ENCODE results near the gene PUS3. TPM values are rescaled to one million over a fixed set of nuclear protein-coding genes. Genes with fewer than 3 reads are reported as not detected.
A peak's percentile ranks its signal among the peaks of the same experiment; 100 is the strongest.

Gene PUS3
- total and polyA plus RNA-seq, 10 donors, result 7.7 to 12.7 (median 11.1) TPM

- DNase-seq, result no peak
- Histone ChIP-seq H3K27me3 (replicated peaks in 1 of 7) (peaks cover 0 to 53% (median 5%) of the 10 kb centered on the region in 7 donors), H3K27ac (no peak overlapping the region), H3K36me3 (no peaks in the 10 kb centered on the region), H3K9me3 (no peaks in the 10 kb centered on the region), H3K4me3 (no peak overlapping the region), H3K4me1 (no peaks in the 10 kb centered on the region)
- TF ChIP-seq CTCF (IDR thresholded peaks at IDR 0.05 in 8 of 11, conservative IDR thresholded peaks at IDR 0.05 in 3 of 11), result no peak
- TF ChIP-seq POLR2A (IDR thresholded peaks at IDR 0.05), result no peak
- no peak for TF ChIP-seq POLR2AphosphoS5 (IDR thresholded peaks at IDR 0.05)
- intact Hi-C loops (cut with DNase I; ENCODE audit: low total_unique reads), result no loop called here
- 72 to 86% (median 78%) methylated on average over 8 of the region's 8 CpGs for WGBS, 5 donors
Observed at GRCh38 chr11:125910226-125910849, 7.3 kb upstream of the PUS3 start.

GRCh38 chr11:125904678-125905077 is 1.7 kb upstream of the PUS3 start:
- Histone ChIP-seq H3K36me3 (peaks cover 0 to 9% (median 7%) of the 10 kb centered on the region in 6 donors), H3K27ac (no peak overlapping the region), H3K9me3 (no peaks in the 10 kb centered on the region), H3K27me3 (replicated peaks in 1 of 7) (peaks cover 0 to 49% (median 19%) of the 10 kb centered on the region in 7 donors), H3K4me1 (peaks cover 5 to 38% (median 30%) of the 10 kb centered on the region in 6 donors), H3K4me3 (peak overlapping the region in 5 of 8 donors; percentile 36 to 77 (median 65))
- TF ChIP-seq POLR2AphosphoS5 (IDR thresholded peaks at IDR 0.05) (no peak), CTCF (IDR thresholded peaks at IDR 0.05 in 8 of 11, conservative IDR thresholded peaks at IDR 0.05 in 3 of 11) (no peak), POLR2A (IDR thresholded peaks at IDR 0.05) (no peak)
- intact Hi-C loops (cut with DNase I; ENCODE audit: low total_unique reads), result no loop called here
- no peak for DNase-seq
- 49 to 64% (median 59%) methylated on average over 11 of the region's 11 CpGs for WGBS, 5 donors

GRCh38 chr11:125903711-125904659 is 979 bp upstream of the PUS3 start, which contains the start of gene DDX25:
Gene DDX25 (plus strand): TSS chr11:125904508. CDS start chr11:125904518, 10 bp downstream.
- H3K36me3 ChIP-seq, result peaks cover 0 to 16% (median 13%) of the 10 kb centered on the region in 6 donors
- peaks cover 0 to 43% (median 19%) of the 10 kb centered on the region in 7 donors for H3K27me3 ChIP-seq (replicated peaks in 1 of 7)
- TF ChIP-seq POLR2A (IDR thresholded peaks at IDR 0.05) (no peak), POLR2AphosphoS5 (IDR thresholded peaks at IDR 0.05) (peak in 2 of 3 donors; percentile 15 to 40), CTCF (IDR thresholded peaks at IDR 0.05 in 8 of 11, conservative IDR thresholded peaks at IDR 0.05 in 3 of 11) (no peak)
- H3K27ac ChIP-seq, result no peak within 1 kb of the TSS
- intact Hi-C loops (cut with DNase I; ENCODE audit: low total_unique reads), result no loop called here
- H3K9me3 ChIP-seq, result no peaks in the 10 kb centered on the region
- peak within 1 kb of the TSS; percentile 55 to 77 (median 66) for H3K4me3 ChIP-seq
- WGBS, 5 donors, result 5 to 10% (median 7%) methylated on average over 54 to 81 of the region's 81 CpGs
- peaks cover 5 to 41% (median 30%) of the 10 kb centered on the region in 6 donors for H3K4me1 ChIP-seq
- DNase-seq, result peak; percentile 85
